ENCODE measurements around the gene KIDINS220.
"Not testable (repeated sequence)": the region's sequence is repeated elsewhere in the genome, so short reads cannot be mapped to it uniquely, and the experiment has no call there.

KIDINS220 gene

GRCh38 chr2:8754106-8754776 is 83.2 kb downstream of the KIDINS220 start:
- no peak for DNase-seq (ENCODE audit: low spot score)

DNA sequence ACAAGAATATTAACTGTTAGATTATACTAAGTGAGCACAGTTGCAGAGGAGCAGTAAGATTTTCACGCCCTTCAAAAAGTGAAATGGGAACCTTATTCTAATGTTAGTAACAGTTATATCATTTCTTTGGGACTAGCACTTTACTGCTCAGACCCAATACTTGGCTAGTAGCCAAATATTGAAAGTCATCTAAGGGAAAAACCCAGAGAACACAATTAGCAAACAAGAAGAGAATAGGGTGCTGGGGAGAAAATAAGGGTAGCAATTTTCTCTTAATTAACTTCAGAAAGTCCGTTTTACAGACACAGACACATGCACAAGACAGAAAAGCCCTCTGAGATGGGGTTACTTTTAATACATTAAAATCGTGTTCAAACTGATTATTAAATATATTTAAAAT is 83.8 kb downstream of the KIDINS220 start:
- DNase-seq (ENCODE audit: low spot score) = no peak

DNA sequence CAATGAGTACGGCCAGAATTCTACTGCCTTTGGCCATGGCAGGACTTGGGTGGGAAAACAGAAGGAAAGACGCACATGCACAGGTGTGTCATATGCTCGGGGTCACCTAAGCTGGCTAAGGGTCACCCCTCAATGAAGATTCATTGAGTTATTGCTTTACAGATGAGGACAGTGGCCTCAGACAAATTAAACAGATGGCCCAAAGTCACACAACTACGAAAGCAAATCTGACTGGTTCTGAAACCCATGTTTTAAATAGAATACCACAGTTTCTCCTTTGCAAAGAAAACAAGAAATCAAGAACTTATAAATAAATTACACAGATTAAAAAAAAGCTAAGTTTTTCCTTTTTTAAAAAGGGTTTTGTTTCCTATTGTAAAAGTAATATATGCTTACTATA is 85.0 kb downstream of the KIDINS220 start:
- DNase-seq (ENCODE audit: low spot score) = no peak

- DNase-seq (ENCODE audit: low spot score) = no peak
These were observed 87.2 kb downstream of the KIDINS220 start for GRCh38 chr2:8750221-8750620.

GRCh38 chr2:8743261-8743660 is 94.2 kb downstream of the KIDINS220 start:
- DNase-seq (ENCODE audit: low spot score) = no peak

DNA sequence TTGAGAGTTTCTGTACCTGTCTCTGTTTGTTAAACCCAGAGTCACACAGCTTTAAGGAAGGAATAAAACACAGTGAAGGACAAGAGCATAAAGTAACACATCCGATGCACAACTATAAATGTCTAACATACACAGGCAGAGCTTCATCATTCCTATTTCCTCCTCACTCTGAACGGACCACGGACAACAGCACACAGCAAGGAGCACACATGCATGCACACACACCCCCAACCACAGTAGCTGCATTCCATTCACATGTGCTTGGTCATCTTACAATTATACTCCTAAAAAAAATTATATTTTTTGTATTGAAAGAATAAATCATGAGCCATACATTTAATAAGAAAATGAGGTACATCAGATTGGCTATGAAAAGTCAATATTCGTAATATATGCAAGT is 97.3 kb downstream of the KIDINS220 start:
- DNase-seq (ENCODE audit: low spot score) = no peak

DNA sequence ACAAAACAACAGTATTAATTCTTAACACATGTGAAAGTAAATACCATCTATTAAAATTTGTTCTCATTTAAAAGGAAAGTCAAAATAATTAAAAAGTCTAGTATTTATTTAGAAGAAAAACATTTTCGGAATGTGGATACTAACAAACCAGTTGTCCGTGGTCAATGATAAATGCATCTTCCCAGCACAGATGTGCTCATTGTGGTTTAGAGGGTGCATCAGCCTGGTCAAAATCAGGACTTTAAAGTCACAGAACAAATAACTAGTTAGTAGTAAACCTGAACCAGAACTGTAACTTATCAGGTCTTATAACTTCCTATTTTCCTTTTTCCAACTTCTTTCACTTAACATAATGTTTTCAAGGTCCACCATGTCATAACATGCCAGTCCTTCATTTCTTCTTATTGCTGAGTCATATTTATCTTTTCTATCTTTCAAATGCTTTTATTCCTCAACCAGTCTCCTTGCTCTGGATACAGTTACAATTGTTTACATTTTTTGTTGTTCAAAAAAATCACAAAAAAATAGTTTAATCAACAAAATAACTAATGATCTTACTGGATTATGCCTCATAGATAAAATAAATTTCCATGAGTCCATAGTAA is 99.7 kb downstream of the KIDINS220 start:
- DNase-seq (ENCODE audit: low spot score) = no peak

GRCh38 chr2:8732601-8733000 is 104.8 kb downstream of the KIDINS220 start:
- no peak for DNase-seq (ENCODE audit: low spot score)

- DNase-seq (ENCODE audit: low spot score) = no peak
These were observed 107.5 kb downstream of the KIDINS220 start for GRCh38 chr2:8729939-8730338.

DNA sequence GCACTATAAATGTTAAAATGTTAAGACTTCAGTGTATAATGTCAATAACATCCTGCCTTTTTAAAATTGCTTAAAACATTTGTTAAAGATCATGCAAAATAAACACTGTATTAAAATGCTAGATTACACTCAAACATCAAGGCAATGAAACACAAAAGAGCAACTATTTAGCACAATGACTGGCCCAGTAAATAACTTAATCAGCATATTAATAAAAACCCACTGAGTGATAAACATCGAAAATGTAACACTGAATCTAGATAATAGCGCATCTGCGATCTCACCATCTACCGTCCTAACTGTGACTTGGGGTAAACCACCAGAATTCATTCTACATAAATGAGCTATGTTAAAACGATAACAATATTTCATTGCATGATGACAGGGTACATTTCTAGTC is 108.3 kb downstream of the KIDINS220 start:
- DNase-seq (ENCODE audit: low spot score) = not testable (repeated sequence)

DNA sequence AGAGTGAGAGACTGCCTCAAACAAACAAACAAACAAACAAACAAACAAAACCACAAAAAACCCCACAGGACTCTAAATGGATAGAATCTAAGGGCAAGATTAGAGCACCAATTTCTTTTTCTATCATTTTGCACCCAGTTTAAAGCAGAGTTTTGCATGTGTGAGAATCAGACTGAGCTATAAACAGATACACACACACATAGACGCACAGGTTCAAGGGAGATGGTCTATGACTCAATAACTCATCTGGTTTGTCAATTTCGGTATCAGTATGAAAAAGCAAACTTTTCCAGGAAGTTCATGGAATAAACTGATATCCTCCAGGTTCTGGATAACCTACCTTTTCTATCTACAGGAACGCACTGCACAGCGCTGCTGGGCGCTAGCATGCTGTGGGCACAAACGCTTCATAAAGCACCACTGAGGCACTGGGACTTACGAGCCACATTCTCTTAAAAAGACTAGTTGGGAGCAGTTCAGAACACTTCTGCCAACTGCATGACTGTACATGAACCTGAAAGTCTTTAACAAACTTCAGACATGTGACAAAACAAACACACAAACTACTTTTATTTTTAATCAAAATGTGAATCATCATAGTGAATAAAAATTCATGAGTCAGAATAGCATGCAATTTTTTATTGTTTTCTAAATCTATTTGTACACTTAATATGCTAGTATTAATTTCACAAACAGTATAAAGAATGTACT is 109.0 kb downstream of the KIDINS220 start:
- DNase-seq (ENCODE audit: low spot score) = no peak

DNA sequence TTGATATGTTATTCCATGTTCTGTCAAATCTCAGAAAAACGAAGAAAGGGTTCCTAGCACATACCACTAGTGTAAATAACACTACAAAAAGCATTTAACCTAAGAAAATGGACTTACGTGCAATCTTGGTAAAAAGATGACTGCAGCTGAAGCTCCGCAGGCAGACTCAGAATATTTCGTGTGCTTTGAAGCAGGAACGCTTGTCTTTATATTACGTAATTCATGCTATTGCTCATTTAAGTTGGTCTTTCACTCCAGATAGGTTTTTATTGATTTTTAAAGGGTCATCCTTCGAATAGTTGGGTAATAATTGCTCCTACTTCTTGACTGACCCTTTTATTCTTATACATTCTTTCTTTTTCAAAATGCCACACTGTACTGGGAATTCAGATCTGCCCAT is 111.6 kb downstream of the KIDINS220 start:
- DNase-seq (ENCODE audit: low spot score) = no peak

DNA sequence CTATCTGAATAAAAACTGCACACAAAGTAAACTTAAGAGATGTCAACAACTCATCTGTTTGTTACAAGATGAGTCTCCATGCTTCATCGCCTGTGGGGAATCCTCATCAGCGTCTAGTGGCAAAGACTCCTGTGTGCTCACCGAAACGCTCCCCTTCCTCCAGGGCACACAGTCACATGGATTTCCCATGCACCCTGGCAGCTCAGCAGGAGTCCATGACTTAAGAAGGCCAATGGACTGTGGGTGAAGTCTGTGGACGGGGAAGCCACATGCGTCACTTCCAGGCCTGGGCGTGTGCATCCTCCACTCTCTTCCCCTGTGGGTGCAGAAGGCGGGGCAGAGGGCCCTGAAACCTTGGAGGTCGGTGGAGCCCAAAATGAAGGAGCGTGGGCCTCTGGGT is 114.4 kb downstream of the KIDINS220 start:
- DNase-seq (ENCODE audit: low spot score) = no peak

- DNase-seq (ENCODE audit: low spot score) = no peak
These were observed 116.0 kb downstream of the KIDINS220 start for GRCh38 chr2:8721410-8721809.

- DNase-seq (ENCODE audit: low spot score) = no peak
These were observed 116.7 kb downstream of the KIDINS220 start for GRCh38 chr2:8720741-8721140.

DNA sequence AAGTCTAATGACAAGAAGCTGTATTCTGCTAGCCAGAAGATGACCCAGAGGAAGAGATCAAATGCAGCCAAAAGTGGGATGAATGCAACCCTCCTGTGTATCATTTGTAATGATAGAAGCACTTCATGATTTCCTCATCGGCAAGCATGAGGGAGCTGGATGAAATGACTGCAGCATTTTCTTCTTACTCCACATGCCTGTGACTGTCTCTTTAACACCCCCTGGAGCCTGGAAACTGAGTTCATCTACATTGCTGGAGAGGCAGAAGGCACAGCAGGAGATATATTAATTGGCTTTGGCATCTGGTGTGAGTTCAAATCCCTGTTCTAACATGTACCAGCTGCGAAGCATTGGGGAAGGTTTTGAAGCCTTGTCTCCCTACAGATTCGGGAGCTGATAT is 117.9 kb downstream of the KIDINS220 start:
- DNase-seq (ENCODE audit: low spot score) = no peak

DNA sequence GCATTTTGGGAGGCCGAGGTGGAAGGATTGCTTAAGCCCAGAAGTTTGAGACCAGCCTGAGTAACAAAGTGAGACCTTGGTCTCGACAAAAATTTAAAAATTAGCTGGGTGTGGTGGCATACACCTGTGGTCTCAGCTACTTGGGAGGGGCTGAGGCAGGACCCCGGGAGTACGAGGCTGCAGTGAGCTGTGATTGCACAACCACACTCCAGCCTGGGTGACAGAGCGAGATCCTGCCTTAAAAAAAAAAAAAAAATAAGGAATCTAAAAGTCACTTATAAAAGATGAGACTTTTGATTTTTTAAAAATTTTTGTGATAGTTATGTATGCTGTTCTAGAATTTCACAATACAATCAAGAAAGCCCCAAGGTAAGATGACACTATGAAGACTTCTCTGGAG is 122.4 kb downstream of the KIDINS220 start:
- no peak for DNase-seq (ENCODE audit: low spot score)

DNA sequence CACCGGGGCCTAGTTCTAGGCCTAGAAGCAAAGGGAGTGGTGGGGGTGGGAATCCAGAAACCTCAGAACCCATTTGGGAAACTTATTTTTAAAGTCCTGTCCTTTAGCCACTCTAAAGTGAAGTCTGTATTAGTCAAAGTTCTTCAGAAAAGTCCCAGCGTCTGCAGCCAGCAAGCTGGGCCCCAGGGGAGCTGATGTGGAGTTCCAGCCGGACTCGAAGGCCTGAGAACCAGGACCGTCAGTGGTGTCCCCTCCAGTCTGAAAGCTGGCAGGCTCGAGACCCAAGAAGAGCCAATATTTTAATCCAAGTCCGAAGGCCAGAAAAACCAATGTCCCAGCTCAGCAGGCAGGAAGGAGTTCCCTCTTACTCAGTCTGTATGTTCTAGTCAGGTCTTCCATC is 123.1 kb downstream of the KIDINS220 start:
- DNase-seq (ENCODE audit: low spot score) = no peak

DNA sequence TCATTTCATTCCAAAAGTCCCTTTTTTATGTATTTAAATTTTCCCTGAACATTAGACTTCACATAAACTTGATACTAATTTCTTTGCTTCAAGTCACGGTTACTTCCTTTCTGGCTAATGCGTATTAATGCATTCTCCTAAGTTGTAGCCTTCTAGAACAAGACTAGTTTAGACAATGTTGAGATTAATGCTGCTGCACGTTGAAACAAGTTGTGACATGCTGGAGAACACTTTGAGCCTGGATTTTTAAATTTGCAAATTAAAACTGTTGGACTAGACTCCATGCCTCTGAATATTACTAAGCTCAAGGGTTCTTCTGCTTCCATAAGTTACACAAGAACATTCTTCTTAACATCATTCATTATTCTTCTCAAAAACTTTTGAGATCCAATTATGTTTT is 126.5 kb downstream of the KIDINS220 start:
- no peak for DNase-seq (ENCODE audit: low spot score)

GRCh38 chr2:8709611-8710010 is 127.8 kb downstream of the KIDINS220 start:
- no peak for DNase-seq (ENCODE audit: low spot score)

DNA sequence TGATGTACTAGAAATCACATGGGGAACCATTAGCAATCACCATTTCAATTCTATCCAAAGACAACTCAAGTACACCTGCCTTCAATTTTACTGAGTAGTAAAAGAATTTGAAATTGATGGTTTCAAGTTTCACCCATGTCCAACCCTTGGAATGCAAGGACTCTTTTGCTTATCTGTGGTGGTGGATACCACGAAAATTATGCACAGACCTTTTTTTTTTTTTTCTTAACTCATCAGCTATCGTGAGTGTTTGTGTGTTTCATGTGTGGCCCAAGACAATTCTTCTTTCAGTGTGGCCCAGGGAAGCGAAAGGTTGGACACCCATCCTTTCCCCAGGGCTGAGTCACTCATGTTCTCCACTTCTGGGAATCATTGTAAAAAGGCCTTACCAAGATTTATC is 132.5 kb downstream of the KIDINS220 start:
- DNase-seq (ENCODE audit: low spot score) = no peak

DNA sequence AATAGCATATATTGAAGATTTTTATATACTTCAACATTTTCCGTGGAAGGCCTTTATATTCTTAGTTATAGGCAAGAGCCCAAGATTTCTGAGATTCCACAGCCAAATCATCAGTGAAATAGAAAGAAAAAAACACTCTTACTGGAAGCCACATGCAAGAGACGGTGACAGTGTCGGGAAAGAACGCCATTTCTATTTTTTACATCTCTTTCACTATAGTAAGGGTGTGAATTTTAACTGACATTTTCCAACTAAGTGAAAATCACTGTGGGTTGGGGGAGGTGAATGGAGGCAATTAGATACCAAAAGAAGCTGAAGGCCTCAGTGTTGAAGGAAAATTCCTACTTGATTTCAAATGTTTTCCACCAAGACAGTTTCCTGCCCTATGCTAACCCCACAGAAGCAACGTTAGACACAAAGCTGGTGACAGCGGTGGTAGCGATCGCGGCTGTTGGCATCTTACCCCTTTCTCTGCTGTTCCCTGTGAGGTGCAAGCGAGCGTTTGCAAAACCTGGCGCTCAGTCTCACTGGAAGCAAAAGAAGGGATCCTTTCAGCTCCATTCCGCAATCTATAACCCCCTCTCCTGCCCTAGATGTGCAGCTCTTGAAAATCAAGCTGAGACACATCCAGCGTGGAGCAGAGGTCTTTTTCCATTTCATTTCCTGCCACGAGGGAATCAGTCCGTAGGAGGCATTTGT is 135.6 kb downstream of the KIDINS220 start:
- DNase-seq (ENCODE audit: low spot score) = no peak

GRCh38 chr2:8699839-8700238 is 137.6 kb downstream of the KIDINS220 start:
- no peak for DNase-seq (ENCODE audit: low spot score)
